PC-3 (cell line): ENCODE data around the gene NTNG1. TPM values are rescaled to one million over a fixed set of nuclear protein-coding genes. Genes with fewer than 3 reads are reported as not detected.

ENCODE experiments used
- ATAC-seq: fragments of 200-7000 bp; cut with Tn5 transposase; 2 replicates; pipeline ENCODE4 v1.9.1; 2020; ENCODE audit warnings: mild to moderate bottlenecking, moderate library complexity
- BruUV-seq: library from RNA; stranded (reverse); fragments of 400-500 nt; replicated peaks from 2 replicates; lab custom pipeline; 2021; lab: Mats Ljungman, UMichigan
- CTCF ChIA-PET: fragments of 300-600 bp; sonication (Branson Sonifier 250); formaldehyde crosslinking; loops from one replicate; lab custom pipeline; 2022; ENCODE audit warnings: antibody characterized with exemption; lab: Charles Lee
- POLR2A ChIA-PET: fragments of 300-600 bp; sonication (Branson Sonifier 250); formaldehyde crosslinking; loops from one replicate; lab custom pipeline; 2022; ENCODE audit warnings: antibody characterized with exemption; ENCODE audit not compliant: unreplicated experiment; lab: Charles Lee
- DNase-seq: peaks from one replicate; pipeline ENCODE4 v3.0.0-alpha.2; 2015
- H2AFZ ChIP-seq: fragments of 300-600 bp; sonication (generic); 2 replicates; pipeline ENCODE4 v1.6.0; 2016; ENCODE audit warnings: antibody characterized with exemption, low read length
- H3F3A ChIP-seq: fragments of 300-600 bp; sonication (generic); one replicate; pipeline ENCODE4 v1.6.0; 2017; ENCODE audit warnings: antibody characterized with exemption, low read length, control low read depth, mild to moderate bottlenecking; ENCODE audit not compliant: unreplicated experiment
- H3K27ac ChIP-seq: fragments of 300-600 bp; sonication (generic); 2 replicates; pipeline ENCODE4 v1.5.1; 2016; ENCODE audit warnings: mild to moderate bottlenecking, low read length
- H3K27me3 ChIP-seq: fragments of 300-600 bp; sonication (generic); 2 replicates; pipeline ENCODE4 v1.6.1; 2016; ENCODE audit warnings: low read length, mixed read lengths
- H3K36me3 ChIP-seq: fragments of 300-600 bp; sonication (generic); 2 replicates; pipeline ENCODE4 v1.6.1; 2016; ENCODE audit warnings: low read depth, mixed run types, low read length, mixed read lengths
- H3K4me1 ChIP-seq: fragments of 300-600 bp; sonication (generic); 2 replicates; pipeline ENCODE4 v1.5.1; 2016; ENCODE audit warnings: low read length; ENCODE audit not compliant: insufficient read depth
- H3K4me2 ChIP-seq: fragments of 300-600 bp; sonication (generic); 2 replicates; pipeline ENCODE4 v1.6.0; 2016; ENCODE audit warnings: low read length
- H3K4me3 ChIP-seq: fragments of 300-600 bp; sonication (generic); 2 replicates; pipeline ENCODE4 v1.5.1; 2016; ENCODE audit warnings: mild to moderate bottlenecking, low read length, mixed read lengths
- H3K79me2 ChIP-seq: fragments of 300-600 bp; sonication (generic); 2 replicates; pipeline ENCODE4 v1.6.1; 2017; ENCODE audit warnings: low read length, mixed read lengths
- H3K9ac ChIP-seq: fragments of 300-600 bp; sonication (generic); 2 replicates; pipeline ENCODE4 v1.6.0; 2016; ENCODE audit warnings: mild to moderate bottlenecking, low read length
- H3K9me2 ChIP-seq: fragments of 300-600 bp; sonication (generic); replicated peaks from 2 replicates; pipeline ENCODE4 v1.6.1; 2016; ENCODE audit warnings: mixed run types, low read length, mixed read lengths
- H3K9me3 ChIP-seq: fragments of 300-600 bp; sonication (generic); 2 replicates; pipeline ENCODE4 v1.6.1; 2016; ENCODE audit warnings: low read length, mixed read lengths
- H4K20me1 ChIP-seq: fragments of 300-600 bp; sonication (generic); 2 replicates; pipeline ENCODE4 v1.6.1; 2016; ENCODE audit warnings: low read length, mixed read lengths
- CTCF ChIP-seq: fragments of 300-600 bp; sonication (generic); conservative IDR thresholded peaks from 2 replicates; pipeline ENCODE4 v1.5.1; 2017; ENCODE audit warnings: antibody characterized with exemption, low read depth, mild to moderate bottlenecking, low read length
- EZH2 ChIP-seq: fragments of 300-600 bp; sonication (generic); IDR thresholded peaks from one replicate; pipeline ENCODE4 v1.6.1; 2017; ENCODE audit warnings: antibody characterized with exemption, mild to moderate bottlenecking, low read length; ENCODE audit not compliant: unreplicated experiment
- EZH2phosphoT487 ChIP-seq: fragments of 300-600 bp; sonication (generic); IDR thresholded peaks from 2 replicates; pipeline ENCODE4 v1.6.1; 2018; ENCODE audit warnings: mild to moderate bottlenecking, antibody characterized with exemption, low read length, borderline replicate concordance
- intact Hi-C: fragments of 100-400 bp; cut with micrococcal nuclease; formaldehyde crosslinking; loops from 2 replicates; pipeline ENCODE4 v1.9.0; 2023
- total RNA-seq: library from RNA; depleted of rRNA; stranded (reverse); fragments of >200 nt; gene quantifications from 2 replicates; pipeline ENCODE4 v1.2.3, GENCODE V29; 2014

NTNG1 gene
- total RNA-seq, 1 experiment from 2014 or later, result 6.7 TPM

GRCh38 chr1:107153014-107153413 is 12.2 kb downstream of the NTNG1 start:
- no peak overlapping the region for H2AFZ ChIP-seq
- H3K27me3 ChIP-seq, result no peaks in the 10 kb centered on the region
- no peak overlapping the region for H3K9ac ChIP-seq
- H3K36me3 ChIP-seq, result no peaks in the 10 kb centered on the region
- no peaks in the 10 kb centered on the region for H3K9me2 ChIP-seq
- no peak overlapping the region for H3K27ac ChIP-seq
- intact Hi-C loops, result no loop called here
- peak; percentile 84 for ATAC-seq
- TF ChIP-seq EZH2 (no peak), CTCF (peak; percentile 76)
- H4K20me1 ChIP-seq, result no peaks in the 10 kb centered on the region; the same call in 1 of the 2 replicates
- ChIA-PET POLR2A (no interaction called here), CTCF (no interaction called here)
- H3K4me1 ChIP-seq, result peaks cover 14% of the 10 kb centered on the region
- BruUV-seq, result no TSS peak
- no peaks in the 10 kb centered on the region for H3F3A ChIP-seq
- peaks cover 11% of the 10 kb centered on the region for H3K79me2 ChIP-seq
- peak; percentile 87 for DNase-seq
- H3K9me3 ChIP-seq, result no peaks in the 10 kb centered on the region
- H3K4me2 ChIP-seq, result peak overlapping the region; percentile 51
- H3K4me3 ChIP-seq, result no peak overlapping the region

DNA sequence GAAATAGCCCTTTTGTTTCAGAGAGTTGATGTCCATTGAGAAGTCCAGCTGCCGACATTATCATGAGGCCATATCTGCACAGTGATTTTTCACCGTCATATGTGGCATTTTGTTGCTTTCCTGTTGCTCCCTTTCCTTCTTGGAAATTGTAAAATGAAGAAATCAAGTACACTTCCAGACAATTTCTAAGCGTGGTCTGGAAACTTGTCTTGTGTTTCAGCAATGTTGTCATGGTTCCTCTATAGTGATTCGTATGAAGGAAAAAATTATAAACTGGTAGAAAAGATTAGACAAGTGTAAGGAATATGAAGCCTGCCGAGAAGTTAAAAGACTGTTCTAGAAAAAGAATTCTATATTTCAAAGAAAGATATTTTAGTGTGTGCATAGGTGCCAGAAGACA is 17.7 kb downstream of the NTNG1 start:
- intact Hi-C loops, result loop anchor here (5.0 kb wide), 1 partner anchor 589 kb away; no protein-coding TSS in a partner anchor
- POLR2A ChIA-PET, result no interaction called here

More for the DNA sequence above, 17.7 kb downstream of the NTNG1 start:
- H3K9me3 ChIP-seq, result no peaks in the 10 kb centered on the region
- H3K27ac ChIP-seq, result no peak overlapping the region
- H3K4me2 ChIP-seq, result no peak overlapping the region
- H4K20me1 ChIP-seq, result no peaks in the 10 kb centered on the region; the same call in 1 of the 2 replicates
- H3K4me3 ChIP-seq, result no peak overlapping the region
- H2AFZ ChIP-seq, result no peak overlapping the region
- H3K27me3 ChIP-seq, result no peaks in the 10 kb centered on the region
- TF ChIP-seq EZH2, result no peak
- no peak for TF ChIP-seq EZH2phosphoT487
- no peak for TF ChIP-seq CTCF
- no peak for ATAC-seq
- no peaks in the 10 kb centered on the region for H3K9me2 ChIP-seq
- H3F3A ChIP-seq, result peaks cover 4% of the 10 kb centered on the region
- no peak for DNase-seq
- H3K4me1 ChIP-seq, result peaks cover 11% of the 10 kb centered on the region
- CTCF ChIA-PET, result no interaction called here
- H3K9ac ChIP-seq, result no peak overlapping the region
- H3K79me2 ChIP-seq, result peaks cover 16% of the 10 kb centered on the region
- no TSS peak for BruUV-seq
- no peaks in the 10 kb centered on the region for H3K36me3 ChIP-seq
